ENCODE measurements around the gene AGPAT1. TPM values are rescaled to one million over a fixed set of nuclear protein-coding genes. Genes with fewer than 3 reads are reported as not detected.

The AGPAT1 gene
- total and polyA plus RNA-seq, 2 experiments from 2014 or later: 69.6 to 128 TPM

- DNase-seq (ENCODE audit: low read depth in 1 of 2, low spot score in 1 of 2): peak in 1 of 2 donors; percentile 70
- Histone ChIP-seq H3K4me3 (peak overlapping the region; percentile 98), H3K36me3 (no peaks in the 10 kb centered on the region), H3K27me3 (no peaks in the 10 kb centered on the region), H3K27ac (peak overlapping the region; percentile 100), H3K9me3 (ENCODE audit: low read depth) (no peaks in the 10 kb centered on the region), H3K4me1 (ENCODE audit: low read depth) (peaks cover 21% of the 10 kb centered on the region)
- TF ChIP-seq, protein P1, sequence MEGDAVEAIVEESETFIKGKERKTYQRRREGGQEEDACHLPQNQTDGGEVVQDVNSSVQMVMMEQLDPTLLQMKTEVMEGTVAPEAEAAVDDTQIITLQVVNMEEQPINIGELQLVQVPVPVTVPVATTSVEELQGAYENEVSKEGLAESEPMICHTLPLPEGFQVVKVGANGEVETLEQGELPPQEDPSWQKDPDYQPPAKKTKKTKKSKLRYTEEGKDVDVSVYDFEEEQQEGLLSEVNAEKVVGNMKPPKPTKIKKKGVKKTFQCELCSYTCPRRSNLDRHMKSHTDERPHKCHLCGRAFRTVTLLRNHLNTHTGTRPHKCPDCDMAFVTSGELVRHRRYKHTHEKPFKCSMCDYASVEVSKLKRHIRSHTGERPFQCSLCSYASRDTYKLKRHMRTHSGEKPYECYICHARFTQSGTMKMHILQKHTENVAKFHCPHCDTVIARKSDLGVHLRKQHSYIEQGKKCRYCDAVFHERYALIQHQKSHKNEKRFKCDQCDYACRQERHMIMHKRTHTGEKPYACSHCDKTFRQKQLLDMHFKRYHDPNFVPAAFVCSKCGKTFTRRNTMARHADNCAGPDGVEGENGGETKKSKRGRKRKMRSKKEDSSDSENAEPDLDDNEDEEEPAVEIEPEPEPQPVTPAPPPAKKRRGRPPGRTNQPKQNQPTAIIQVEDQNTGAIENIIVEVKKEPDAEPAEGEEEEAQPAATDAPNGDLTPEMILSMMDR (IDR thresholded peaks at IDR 0.05; ENCODE audit: low read depth, low read length): no peak
These were observed 745 bp upstream of the AGPAT1 start for GRCh38 chr6:32176476-32177182.

DNA sequence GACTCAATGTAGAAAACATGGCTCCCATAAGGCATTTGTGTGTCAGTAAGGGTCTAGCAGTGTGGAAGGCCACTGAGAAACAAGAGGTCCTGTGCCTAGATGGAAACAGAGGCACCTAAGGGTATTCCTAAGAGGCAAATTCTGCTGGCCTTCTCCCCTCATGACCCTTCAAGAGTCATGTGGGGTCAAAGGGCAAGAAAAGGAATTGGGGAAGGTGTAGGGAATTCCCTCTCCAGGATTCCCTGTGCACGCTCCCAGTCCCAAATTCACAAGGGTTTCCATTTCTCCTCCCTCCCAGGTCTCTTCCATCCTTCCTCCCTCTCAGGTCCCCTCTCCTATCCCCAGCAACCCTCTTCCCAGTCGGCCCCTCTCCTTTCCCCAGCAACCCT, 568 bp downstream of the AGPAT1 start:
- TF ChIP-seq, protein P1 (IDR thresholded peaks at IDR 0.05; ENCODE audit: low read depth, low read length): no peak
- no peaks in the 10 kb centered on the region for H3K36me3 ChIP-seq
- H3K27ac ChIP-seq: peak overlapping the region; percentile 85
- DNase-seq (ENCODE audit: low read depth in 1 of 2, low spot score in 1 of 2): no peak
- no peaks in the 10 kb centered on the region for H3K27me3 ChIP-seq
- H3K4me3 ChIP-seq: peak overlapping the region; percentile 98
- peaks cover 21% of the 10 kb centered on the region for H3K4me1 ChIP-seq (ENCODE audit: low read depth)
- no peaks in the 10 kb centered on the region for H3K9me3 ChIP-seq (ENCODE audit: low read depth)

DNA sequence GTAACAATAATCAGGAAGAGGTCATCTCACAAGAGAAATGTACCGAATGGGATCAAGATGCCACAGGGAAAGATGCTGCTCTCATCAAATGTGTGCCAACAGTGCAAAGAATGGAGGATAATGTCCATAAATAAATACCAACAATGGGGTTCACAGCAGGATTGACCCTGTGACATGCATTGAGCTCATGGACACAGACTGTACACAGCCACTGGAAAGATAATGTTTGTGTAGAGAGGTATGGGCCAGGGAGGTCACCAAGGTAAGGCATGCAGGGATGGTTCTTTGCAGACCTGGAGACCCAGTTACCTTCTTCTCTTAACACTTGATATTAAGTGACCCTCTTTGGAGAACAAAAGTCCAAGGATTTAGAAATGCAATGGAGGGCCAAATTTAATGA, 1.5 kb downstream of the AGPAT1 start:
- Histone ChIP-seq H3K36me3 (peaks cover 5% of the 10 kb centered on the region), H3K27me3 (no peaks in the 10 kb centered on the region)
- TF ChIP-seq, protein P1 (IDR thresholded peaks at IDR 0.05; ENCODE audit: low read depth, low read length): no peak

GRCh38 chr6:32173051-32173727, 2.7 kb downstream of the AGPAT1 start:
- Histone ChIP-seq H3K27ac (no peak overlapping the region), H3K36me3 (peaks cover 5% of the 10 kb centered on the region), H3K27me3 (no peaks in the 10 kb centered on the region), H3K9me3 (ENCODE audit: low read depth) (no peaks in the 10 kb centered on the region), H3K4me1 (ENCODE audit: low read depth) (peaks cover 23% of the 10 kb centered on the region), H3K4me3 (no peak overlapping the region)
- no peak for DNase-seq (ENCODE audit: low read depth in 1 of 2, low spot score in 1 of 2)
- TF ChIP-seq, protein P1 (IDR thresholded peaks at IDR 0.05; ENCODE audit: low read depth, low read length): no peak

More for the DNA sequence above, 1.5 kb downstream of the AGPAT1 start:
- DNase-seq (ENCODE audit: low read depth in 1 of 2, low spot score in 1 of 2): no peak
- H3K4me3 ChIP-seq: no peak overlapping the region
- no peaks in the 10 kb centered on the region for H3K9me3 ChIP-seq (ENCODE audit: low read depth)
- no peak overlapping the region for H3K27ac ChIP-seq
- H3K4me1 ChIP-seq (ENCODE audit: low read depth): peaks cover 20% of the 10 kb centered on the region

DNA sequence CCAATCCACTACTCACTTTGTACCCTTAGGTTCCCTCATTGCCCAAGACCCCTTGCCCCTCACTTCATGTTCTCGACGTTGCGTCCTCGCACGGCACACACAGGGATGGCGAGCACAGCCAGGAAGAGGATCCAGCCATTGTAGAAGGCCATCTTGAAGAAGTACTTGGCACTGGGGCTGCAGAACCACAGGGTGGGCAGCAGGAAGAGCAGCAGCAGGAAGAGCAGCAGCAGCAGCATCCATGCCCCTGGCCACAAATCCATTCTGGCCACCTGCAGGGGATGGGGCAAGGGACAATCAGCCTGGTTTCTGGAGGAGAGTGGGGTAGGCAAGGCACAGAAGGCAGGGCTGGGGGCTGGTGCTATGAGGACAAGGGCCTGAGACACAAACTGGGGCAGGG, 4.7 kb downstream of the AGPAT1 start:
- Histone ChIP-seq H3K4me3 (no peak overlapping the region), H3K9me3 (ENCODE audit: low read depth) (no peaks in the 10 kb centered on the region), H3K36me3 (peaks cover 5% of the 10 kb centered on the region), H3K4me1 (ENCODE audit: low read depth) (peaks cover 33% of the 10 kb centered on the region), H3K27me3 (no peaks in the 10 kb centered on the region), H3K27ac (no peak overlapping the region)
- no peak for DNase-seq (ENCODE audit: low read depth in 1 of 2, low spot score in 1 of 2)
- TF ChIP-seq, protein P1 (IDR thresholded peaks at IDR 0.05; ENCODE audit: low read depth, low read length): no peak

All from cardiac muscle cell (in vitro differentiated cells and primary cell).